MM.1S (cell line): ENCODE data around the gene TMEM253.

Experiments
- CTCF ChIP-seq: fragments of 300-600 bp; sonication (generic); IDR thresholded peaks from 2 replicates; pipeline ENCODE4 v1.5.1; 2016; ENCODE audit warnings: antibody characterized with exemption, low read length, mixed read lengths
- EZH2 ChIP-seq: fragments of 300-600 bp; sonication (generic); optimal IDR thresholded peaks from 2 replicates; pipeline ENCODE3; 2017; ENCODE audit warnings: low read depth, mild to moderate bottlenecking, antibody characterized with exemption, low read length, mixed read lengths
- EZH2phosphoT487 ChIP-seq: fragments of 300-600 bp; sonication (generic); IDR thresholded peaks from 2 replicates; pipeline ENCODE4 v1.6.1; 2018; ENCODE audit warnings: antibody characterized with exemption, low read length

GRCh38 chr14:21136024-21136423 lies 35.2 kb downstream of the TMEM253 start:
- TF ChIP-seq CTCF (peak; percentile 45), EZH2 (no peak), EZH2phosphoT487 (no peak)
